ENCODE results near the gene STEAP1B.
"Not testable (repeated sequence)": the region's sequence is repeated elsewhere in the genome, so short reads cannot be mapped to it uniquely, and the experiment has no call there.

STEAP1B gene

GRCh38 chr7:22499888-22500689 is at the start of gene STEAP1B:
Gene STEAP1B (minus strand): TSS chr7:22500188. CDS start chr7:22494855, 5,333 bp downstream.
- H3K27ac Mint-ChIP-seq; H3K4me1 Mint-ChIP-seq (ENCODE audit: low read depth): not testable (repeated sequence)

GRCh38 chr7:22549051-22549450 is 49.1 kb upstream of the STEAP1B start:
- Mint-ChIP-seq H3K4me3 (peak overlapping the region; percentile 79), H3K27ac (no peak overlapping the region), H3K9me3 (ENCODE audit: low read depth) (no peaks in the 10 kb centered on the region)

More at GRCh38 chr7:22499888-22500689, at the start of gene STEAP1B:
- peaks cover 12% of the 10 kb centered on the region for H3K27me3 Mint-ChIP-seq
- H3K4me3 Mint-ChIP-seq, result peak within 1 kb of the TSS; percentile 42
- H3K36me3 Mint-ChIP-seq; H3K9me3 Mint-ChIP-seq (ENCODE audit: low read depth): not testable (repeated sequence)

GRCh38 chr7:22548313-22548712 is 48.3 kb upstream of the STEAP1B start:
- H3K36me3 Mint-ChIP-seq, result no peaks in the 10 kb centered on the region
- H3K27me3 Mint-ChIP-seq, result peaks cover 43% of the 10 kb centered on the region
- no peak overlapping the region for H3K4me3 Mint-ChIP-seq
- H3K27ac Mint-ChIP-seq, result no peak overlapping the region
- peaks cover 13% of the 10 kb centered on the region for H3K4me1 Mint-ChIP-seq (ENCODE audit: low read depth)
- H3K9me3 Mint-ChIP-seq (ENCODE audit: low read depth), result no peaks in the 10 kb centered on the region

More at GRCh38 chr7:22549051-22549450, 49.1 kb upstream of the STEAP1B start:
- Mint-ChIP-seq H3K36me3 (no peaks in the 10 kb centered on the region), H3K27me3 (peaks cover 41% of the 10 kb centered on the region), H3K4me1 (ENCODE audit: low read depth) (peaks cover 13% of the 10 kb centered on the region)

- no peak overlapping the region for H3K4me3 Mint-ChIP-seq
- H3K36me3 Mint-ChIP-seq, result no peaks in the 10 kb centered on the region
- H3K27ac Mint-ChIP-seq, result no peak overlapping the region
- H3K9me3 Mint-ChIP-seq (ENCODE audit: low read depth), result no peaks in the 10 kb centered on the region
- peaks cover 45% of the 10 kb centered on the region for H3K27me3 Mint-ChIP-seq
- peaks cover 13% of the 10 kb centered on the region for H3K4me1 Mint-ChIP-seq (ENCODE audit: low read depth)
These were observed 46.8 kb upstream of the STEAP1B start for GRCh38 chr7:22546769-22547168.

GRCh38 chr7:22545529-22545928 is 45.5 kb upstream of the STEAP1B start:
- Mint-ChIP-seq H3K27ac (no peak overlapping the region), H3K9me3 (ENCODE audit: low read depth) (no peaks in the 10 kb centered on the region), H3K4me3 (no peak overlapping the region), H3K4me1 (ENCODE audit: low read depth) (peaks cover 9% of the 10 kb centered on the region), H3K27me3 (peaks cover 41% of the 10 kb centered on the region), H3K36me3 (no peaks in the 10 kb centered on the region)

GRCh38 chr7:22544245-22544644 is 44.3 kb upstream of the STEAP1B start:
- Mint-ChIP-seq H3K9me3 (ENCODE audit: low read depth) (no peaks in the 10 kb centered on the region), H3K36me3 (no peaks in the 10 kb centered on the region), H3K27me3 (peaks cover 34% of the 10 kb centered on the region), H3K4me1 (ENCODE audit: low read depth) (peaks cover under 1% of the 10 kb centered on the region), H3K27ac (no peak overlapping the region), H3K4me3 (no peak overlapping the region)

- H3K36me3 Mint-ChIP-seq, result no peaks in the 10 kb centered on the region
- no peaks in the 10 kb centered on the region for H3K9me3 Mint-ChIP-seq (ENCODE audit: low read depth)
- H3K27ac Mint-ChIP-seq, result no peak overlapping the region
- no peak overlapping the region for H3K4me3 Mint-ChIP-seq
- H3K27me3 Mint-ChIP-seq, result peaks cover 33% of the 10 kb centered on the region
- no peaks in the 10 kb centered on the region for H3K4me1 Mint-ChIP-seq (ENCODE audit: low read depth)
These were observed 43.2 kb upstream of the STEAP1B start for GRCh38 chr7:22543169-22543568.

GRCh38 chr7:22542669-22543068 is 42.7 kb upstream of the STEAP1B start:
- H3K4me3 Mint-ChIP-seq, result no peak overlapping the region
- H3K27ac Mint-ChIP-seq, result no peak overlapping the region
- peaks cover 29% of the 10 kb centered on the region for H3K27me3 Mint-ChIP-seq
- H3K9me3 Mint-ChIP-seq (ENCODE audit: low read depth), result no peaks in the 10 kb centered on the region
- H3K36me3 Mint-ChIP-seq, result no peaks in the 10 kb centered on the region
- no peaks in the 10 kb centered on the region for H3K4me1 Mint-ChIP-seq (ENCODE audit: low read depth)

GRCh38 chr7:22542254-22542653 is 42.3 kb upstream of the STEAP1B start:
- Mint-ChIP-seq H3K27me3 (peaks cover 29% of the 10 kb centered on the region), H3K36me3 (no peaks in the 10 kb centered on the region), H3K4me1 (ENCODE audit: low read depth) (no peaks in the 10 kb centered on the region), H3K9me3 (ENCODE audit: low read depth) (no peaks in the 10 kb centered on the region), H3K27ac (no peak overlapping the region), H3K4me3 (no peak overlapping the region)

- H3K4me1 Mint-ChIP-seq (ENCODE audit: low read depth), result no peaks in the 10 kb centered on the region
- no peaks in the 10 kb centered on the region for H3K36me3 Mint-ChIP-seq
- H3K4me3 Mint-ChIP-seq, result no peak overlapping the region
- no peak overlapping the region for H3K27ac Mint-ChIP-seq
- H3K27me3 Mint-ChIP-seq, result peaks cover 29% of the 10 kb centered on the region
- no peaks in the 10 kb centered on the region for H3K9me3 Mint-ChIP-seq (ENCODE audit: low read depth)
These were observed 41.8 kb upstream of the STEAP1B start for GRCh38 chr7:22541789-22542188.

GRCh38 chr7:22528537-22528936 is 28.5 kb upstream of the STEAP1B start:
- H3K9me3 Mint-ChIP-seq (ENCODE audit: low read depth); H3K4me3 Mint-ChIP-seq; H3K36me3 Mint-ChIP-seq; H3K27ac Mint-ChIP-seq; H3K27me3 Mint-ChIP-seq; H3K4me1 Mint-ChIP-seq (ENCODE audit: low read depth): not testable (repeated sequence)

GRCh38 chr7:22524353-22524947 is 24.5 kb upstream of the STEAP1B start:
- not testable (repeated sequence) for H3K36me3 Mint-ChIP-seq; H3K9me3 Mint-ChIP-seq (ENCODE audit: low read depth); H3K27ac Mint-ChIP-seq; H3K4me3 Mint-ChIP-seq; H3K4me1 Mint-ChIP-seq (ENCODE audit: low read depth)
- H3K27me3 Mint-ChIP-seq, result peaks cover 15% of the 10 kb centered on the region

GRCh38 chr7:22523478-22524352 is 23.7 kb upstream of the STEAP1B start:
- not testable (repeated sequence) for H3K4me3 Mint-ChIP-seq; H3K9me3 Mint-ChIP-seq (ENCODE audit: low read depth)
- H3K27ac Mint-ChIP-seq, result peak overlapping the region; percentile 4

GRCh38 chr7:22519560-22519959 is 19.6 kb upstream of the STEAP1B start:
- peaks cover 14% of the 10 kb centered on the region for H3K27me3 Mint-ChIP-seq
- H3K9me3 Mint-ChIP-seq (ENCODE audit: low read depth); H3K4me3 Mint-ChIP-seq; H3K36me3 Mint-ChIP-seq; H3K4me1 Mint-ChIP-seq (ENCODE audit: low read depth); H3K27ac Mint-ChIP-seq: not testable (repeated sequence)

More at GRCh38 chr7:22523478-22524352, 23.7 kb upstream of the STEAP1B start:
- peaks cover 15% of the 10 kb centered on the region for H3K27me3 Mint-ChIP-seq
- H3K36me3 Mint-ChIP-seq; H3K4me1 Mint-ChIP-seq (ENCODE audit: low read depth): not testable (repeated sequence)

- H3K4me1 Mint-ChIP-seq (ENCODE audit: low read depth); H3K4me3 Mint-ChIP-seq: not testable (repeated sequence)
These were observed 17.0 kb upstream of the STEAP1B start for GRCh38 chr7:22516950-22517349.

More at GRCh38 chr7:22516950-22517349, 17.0 kb upstream of the STEAP1B start:
- H3K9me3 Mint-ChIP-seq (ENCODE audit: low read depth); H3K27me3 Mint-ChIP-seq; H3K36me3 Mint-ChIP-seq; H3K27ac Mint-ChIP-seq: not testable (repeated sequence)

Measured in activated naive CD8-positive, alpha-beta T cell (primary cell).